GM10266 (cell line): ENCODE results near the gene PITPNM3.

Experiments used
- DNase-seq: peaks from one replicate; pipeline ENCODE4 v3.0.0; 2012; ENCODE audit errors: extremely low spot score
- TF ChIP-seq, protein P1 (sequence below): IDR thresholded peaks from 2 replicates; pipeline ENCODE4 v1.5.1; 2012; ENCODE audit warnings: mild to moderate bottlenecking, low read depth; ENCODE audit not compliant: control insufficient read depth, insufficient read depth; ENCODE audit errors: missing control alignments

PITPNM3 gene

DNA sequence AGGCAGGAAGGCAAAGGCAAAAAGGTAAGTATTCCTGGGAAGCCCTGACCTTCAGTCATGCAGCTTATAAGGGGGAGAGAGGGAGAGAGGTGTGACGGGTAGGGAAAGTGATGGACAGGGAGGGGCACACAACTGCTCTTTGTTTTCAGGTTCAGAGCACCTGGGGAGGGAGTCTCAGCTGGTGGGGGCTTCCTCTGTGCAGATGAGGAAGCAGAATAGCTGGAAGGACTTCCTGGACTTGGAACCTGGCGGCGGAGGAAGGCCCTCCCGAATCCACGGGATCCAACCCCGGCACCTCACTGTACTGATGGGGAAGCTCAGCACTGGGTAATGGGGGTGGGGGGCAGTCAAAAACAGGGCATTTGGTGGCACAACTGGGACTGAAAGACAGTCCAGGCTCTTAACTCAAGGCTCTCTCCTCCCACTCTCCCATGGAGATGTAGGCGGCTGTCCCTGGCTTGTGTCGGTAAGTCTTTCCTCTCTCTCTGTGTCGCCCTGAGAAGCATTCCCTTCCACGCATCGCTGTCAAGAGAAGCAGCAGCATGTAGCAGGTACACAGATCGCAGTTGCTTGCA lies 11.9 kb upstream of the PITPNM3 start:
- DNase-seq: no peak
- TF ChIP-seq, protein P1, sequence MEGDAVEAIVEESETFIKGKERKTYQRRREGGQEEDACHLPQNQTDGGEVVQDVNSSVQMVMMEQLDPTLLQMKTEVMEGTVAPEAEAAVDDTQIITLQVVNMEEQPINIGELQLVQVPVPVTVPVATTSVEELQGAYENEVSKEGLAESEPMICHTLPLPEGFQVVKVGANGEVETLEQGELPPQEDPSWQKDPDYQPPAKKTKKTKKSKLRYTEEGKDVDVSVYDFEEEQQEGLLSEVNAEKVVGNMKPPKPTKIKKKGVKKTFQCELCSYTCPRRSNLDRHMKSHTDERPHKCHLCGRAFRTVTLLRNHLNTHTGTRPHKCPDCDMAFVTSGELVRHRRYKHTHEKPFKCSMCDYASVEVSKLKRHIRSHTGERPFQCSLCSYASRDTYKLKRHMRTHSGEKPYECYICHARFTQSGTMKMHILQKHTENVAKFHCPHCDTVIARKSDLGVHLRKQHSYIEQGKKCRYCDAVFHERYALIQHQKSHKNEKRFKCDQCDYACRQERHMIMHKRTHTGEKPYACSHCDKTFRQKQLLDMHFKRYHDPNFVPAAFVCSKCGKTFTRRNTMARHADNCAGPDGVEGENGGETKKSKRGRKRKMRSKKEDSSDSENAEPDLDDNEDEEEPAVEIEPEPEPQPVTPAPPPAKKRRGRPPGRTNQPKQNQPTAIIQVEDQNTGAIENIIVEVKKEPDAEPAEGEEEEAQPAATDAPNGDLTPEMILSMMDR: no peak

DNA sequence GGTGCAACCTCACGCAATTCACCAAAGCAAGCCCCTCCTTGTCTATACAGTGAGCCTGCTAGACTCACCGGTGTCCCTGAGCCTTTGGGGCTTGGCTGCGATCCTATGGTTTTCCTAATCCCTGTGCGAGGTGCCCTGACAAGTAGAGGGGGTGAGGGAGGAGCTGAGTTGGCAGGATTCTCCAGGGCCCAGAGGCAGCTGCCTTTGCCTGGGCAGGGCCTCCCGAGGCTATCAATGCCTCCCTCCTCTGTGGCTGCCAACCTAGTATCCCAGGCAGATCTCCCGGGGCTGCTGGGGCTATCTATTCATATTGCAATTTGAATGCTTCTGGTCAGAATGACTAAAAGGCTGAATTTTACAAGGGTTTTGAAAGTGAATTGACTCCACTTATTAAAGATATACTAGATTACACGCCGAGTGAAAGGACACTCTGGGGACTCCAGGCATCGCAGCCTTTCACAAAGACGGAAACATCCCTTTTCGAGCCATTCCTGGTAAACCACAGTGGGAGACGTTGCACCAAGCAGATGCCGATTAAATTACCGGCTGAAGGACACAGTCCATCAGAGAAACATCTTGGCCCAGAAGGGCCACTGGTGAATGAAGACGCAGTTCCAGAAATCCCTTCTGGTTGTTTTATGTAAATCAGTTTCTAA lies 11.3 kb upstream of the PITPNM3 start:
- TF ChIP-seq, protein P1: no peak
- no peak for DNase-seq

DNA sequence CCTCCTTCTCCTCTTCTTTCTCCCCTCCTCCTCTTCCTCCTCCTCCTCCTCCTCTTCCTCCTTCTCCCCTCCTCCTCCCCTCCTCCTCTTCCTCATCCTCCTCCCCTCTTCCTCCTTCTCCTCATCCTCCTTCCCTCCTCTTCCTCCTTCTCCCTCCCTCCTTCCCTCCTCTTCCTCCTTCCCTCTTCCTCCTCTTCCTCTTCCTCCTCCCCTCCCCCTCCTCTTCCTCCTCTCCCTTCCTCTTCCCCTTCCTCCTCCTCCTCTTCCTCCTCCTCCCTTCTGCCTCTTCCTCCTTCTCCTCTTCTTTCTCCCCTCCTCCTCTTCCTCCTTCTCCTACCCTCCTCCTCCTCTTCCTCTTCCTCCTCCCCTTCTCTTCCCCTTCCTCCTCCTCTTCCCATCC lies 5.1 kb upstream of the PITPNM3 start:
- DNase-seq: no peak
- TF ChIP-seq, protein P1: no peak

DNA sequence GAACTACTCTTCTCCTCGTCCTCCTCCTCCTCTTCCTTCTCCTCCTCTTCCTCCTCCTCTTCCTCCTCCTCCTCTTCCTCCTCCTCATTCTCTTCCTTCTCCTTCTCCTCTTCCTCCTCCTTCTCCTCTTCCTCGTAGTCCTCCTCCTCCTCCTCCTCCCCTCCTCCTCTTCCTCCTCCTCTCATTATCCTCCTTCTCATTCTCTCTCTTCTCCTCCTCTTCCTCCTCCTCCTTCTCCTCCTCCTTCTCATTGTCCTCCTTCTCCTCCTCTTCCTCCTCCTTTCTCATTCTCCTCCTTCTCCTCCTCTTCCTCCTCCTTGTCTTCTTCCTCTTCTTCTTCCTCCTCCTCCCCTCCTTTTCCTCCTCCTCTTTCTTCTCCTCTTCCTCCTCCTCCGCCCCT lies 4.1 kb upstream of the PITPNM3 start:
- DNase-seq: no peak
- TF ChIP-seq, protein P1: no peak

DNA sequence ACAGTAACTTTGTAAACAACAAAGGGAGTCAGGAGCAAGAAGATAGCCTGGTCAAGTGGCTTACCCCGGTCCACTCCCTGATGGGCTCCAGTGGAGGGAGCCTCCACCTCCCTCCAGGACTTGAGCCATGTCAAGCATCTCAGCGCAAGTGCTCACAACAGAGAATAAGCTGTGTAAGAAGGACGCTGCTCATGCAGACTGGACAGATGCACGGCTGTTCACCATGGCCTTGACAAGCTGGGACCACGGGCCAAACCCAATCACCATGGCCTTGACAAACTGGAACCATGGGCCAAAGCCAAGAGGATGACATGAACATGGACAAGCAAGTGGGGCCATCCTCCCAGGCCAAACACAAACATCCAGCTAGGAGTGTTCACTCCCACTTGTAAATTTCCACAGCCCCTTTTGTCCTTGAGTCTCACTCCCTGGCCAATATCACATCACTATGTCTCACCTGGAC lies 3.4 kb upstream of the PITPNM3 start:
- DNase-seq: no peak
- TF ChIP-seq, protein P1: no peak

DNA sequence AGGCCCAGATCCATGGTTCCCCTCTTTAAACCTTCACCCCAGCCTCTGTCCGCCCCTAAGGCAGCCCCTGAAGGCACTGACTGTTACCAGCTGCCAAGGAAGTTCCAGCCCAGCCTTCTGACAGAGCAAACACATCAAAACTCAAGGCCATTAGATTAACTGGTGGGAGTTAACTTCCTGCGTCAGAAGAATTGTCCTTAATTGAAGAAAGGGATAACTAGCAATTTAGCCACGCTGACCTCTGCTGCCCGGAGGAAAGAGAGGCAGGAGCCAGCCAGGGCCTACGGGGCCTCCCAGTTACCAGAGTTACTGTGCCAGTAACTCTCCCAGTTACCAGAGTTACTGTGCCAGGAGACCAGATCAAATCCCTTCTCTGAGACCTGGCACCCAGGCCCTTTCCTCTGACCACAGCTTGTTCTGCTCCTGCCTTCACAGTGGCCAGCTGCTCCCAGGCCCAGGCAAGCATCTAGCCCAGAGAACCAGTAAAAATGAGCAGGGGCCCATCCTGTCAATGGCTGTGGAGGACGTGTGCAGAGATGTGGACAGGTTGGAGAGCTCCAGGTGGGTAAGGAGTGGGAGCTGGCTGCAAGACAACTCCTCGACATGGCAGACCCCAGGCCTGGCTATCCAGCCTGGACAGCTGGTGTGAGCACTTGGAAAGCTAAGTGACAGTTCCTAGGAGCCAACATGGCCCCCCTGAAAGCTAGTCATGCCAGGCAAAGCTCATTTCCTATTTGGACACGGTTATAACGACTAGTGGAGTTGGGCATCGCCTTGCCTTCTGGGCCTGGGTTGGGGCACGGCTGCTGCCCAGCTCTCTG lies 2.8 kb upstream of the PITPNM3 start:
- TF ChIP-seq, protein P1: no peak
- no peak for DNase-seq
